ENCODE measurements around the gene ABLIM2.

ABLIM2 gene

GRCh38 chr4:7964890-7965662 lies 193.5 kb downstream of the ABLIM2 start:
- Histone ChIP-seq H3K27ac (ENCODE audit: insufficient read depth, low read depth, low read length, poor library complexity, severe bottlenecking) (no peak overlapping the region), H3K4me3 (ENCODE audit: insufficient read depth, low read depth, low read length) (no peak overlapping the region), H3K27me3 (ENCODE audit: control insufficient read depth, insufficient read depth, low read length, poor library complexity, severe bottlenecking) (no peaks in the 10 kb centered on the region), H3K36me3 (ENCODE audit: control insufficient read depth, insufficient read depth, low read length) (no peaks in the 10 kb centered on the region), H3K9me3 (ENCODE audit: control insufficient read depth, low read length) (no peaks in the 10 kb centered on the region), H3K4me1 (ENCODE audit: control insufficient read depth, insufficient read depth, low read length) (peaks cover 6% of the 10 kb centered on the region)
- WGBS, 2 experiments: 88 to 91% methylated on average over 23 of the region's 23 CpGs

- WGBS, 2 experiments: 86 to 87% methylated on average over 4 to 5 of the region's 5 CpGs
Observed at GRCh38 chr4:7964459-7964858, 194.2 kb downstream of the ABLIM2 start.

DNA sequence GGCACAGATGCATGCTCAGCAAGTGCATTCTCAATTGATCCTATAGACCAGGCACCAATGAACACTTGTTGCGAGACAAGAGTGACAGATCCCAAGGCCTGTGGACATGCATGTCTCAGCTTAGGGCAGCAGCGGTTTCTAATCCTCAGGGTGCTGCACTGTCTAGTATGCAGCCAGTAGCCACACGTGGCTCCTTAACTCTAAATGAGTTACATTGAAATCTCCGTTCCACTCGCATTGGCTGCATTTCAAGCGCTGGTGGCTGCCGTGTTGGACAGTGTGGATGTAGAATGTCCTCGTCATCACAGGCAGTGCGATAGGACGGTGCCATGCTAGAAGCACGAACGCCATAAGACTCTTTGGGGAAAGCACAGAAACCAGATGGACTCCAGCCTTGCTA lies 194.9 kb downstream of the ABLIM2 start:
- peaks cover 3% of the 10 kb centered on the region for H3K4me1 ChIP-seq (ENCODE audit: control insufficient read depth, insufficient read depth, low read length)
- 97% methylated on average over 12 of the region's 12 CpGs for WGBS, 2 experiments
- H3K27me3 ChIP-seq (ENCODE audit: control insufficient read depth, insufficient read depth, low read length, poor library complexity, severe bottlenecking): no peaks in the 10 kb centered on the region
- no peaks in the 10 kb centered on the region for H3K36me3 ChIP-seq (ENCODE audit: control insufficient read depth, insufficient read depth, low read length)
- no peak overlapping the region for H3K27ac ChIP-seq (ENCODE audit: insufficient read depth, low read depth, low read length, poor library complexity, severe bottlenecking)
- no peaks in the 10 kb centered on the region for H3K9me3 ChIP-seq (ENCODE audit: control insufficient read depth, low read length)
- no peak overlapping the region for H3K4me3 ChIP-seq (ENCODE audit: insufficient read depth, low read depth, low read length)

More at GRCh38 chr4:7964459-7964858, 194.2 kb downstream of the ABLIM2 start:
- Histone ChIP-seq H3K9me3 (ENCODE audit: control insufficient read depth, low read length) (no peaks in the 10 kb centered on the region), H3K36me3 (ENCODE audit: control insufficient read depth, insufficient read depth, low read length) (no peaks in the 10 kb centered on the region), H3K4me1 (ENCODE audit: control insufficient read depth, insufficient read depth, low read length) (peaks cover under 1% of the 10 kb centered on the region), H3K27me3 (ENCODE audit: control insufficient read depth, insufficient read depth, low read length, poor library complexity, severe bottlenecking) (no peaks in the 10 kb centered on the region), H3K27ac (ENCODE audit: insufficient read depth, low read depth, low read length, poor library complexity, severe bottlenecking) (no peak overlapping the region), H3K4me3 (ENCODE audit: insufficient read depth, low read depth, low read length) (no peak overlapping the region)

DNA sequence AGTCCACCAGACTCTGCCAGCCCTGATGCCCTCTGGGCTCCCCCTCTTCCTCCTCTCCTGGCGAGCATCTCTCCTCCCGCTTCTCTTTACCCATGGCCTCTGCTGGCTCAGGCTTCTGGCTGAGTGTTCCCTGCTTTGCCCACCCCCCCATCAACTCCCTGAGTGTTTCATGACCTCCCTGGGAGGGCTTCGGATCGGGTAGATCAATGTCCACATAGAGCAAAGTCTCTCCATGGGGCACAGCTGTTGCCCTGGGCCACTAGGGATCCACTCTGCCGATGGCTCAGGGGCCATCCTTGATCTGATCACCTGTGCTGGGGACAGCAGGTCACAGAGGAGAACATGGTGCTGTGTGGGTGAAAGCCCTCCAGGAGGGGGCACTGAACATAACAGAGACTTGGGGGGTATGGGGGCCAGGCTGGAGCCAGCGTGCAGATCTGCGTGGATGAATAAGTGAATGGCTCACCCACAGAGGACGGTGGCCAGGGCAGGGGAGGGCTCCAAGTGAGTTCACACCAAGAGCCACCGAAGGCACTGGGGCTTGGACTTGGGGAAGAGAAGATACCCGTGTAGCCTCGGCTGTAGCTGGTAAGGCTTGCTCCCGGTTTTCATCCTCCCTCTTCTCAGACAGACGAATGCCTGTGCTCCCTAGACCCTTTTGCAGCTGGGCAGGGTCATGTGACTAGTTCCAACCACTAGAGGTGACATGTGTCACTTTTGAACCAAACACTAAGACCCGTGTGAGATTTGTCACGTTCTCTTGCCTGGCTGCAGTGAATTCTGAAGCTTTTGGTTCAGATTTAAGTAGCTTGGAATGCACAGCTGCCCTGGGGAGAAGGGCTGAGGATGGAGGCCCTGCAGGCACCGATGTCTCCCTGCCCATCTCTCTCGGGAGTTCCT lies 195.8 kb downstream of the ABLIM2 start:
- 90 to 91% methylated on average over 17 of the region's 17 CpGs for WGBS, 2 experiments
- no peak overlapping the region for H3K27ac ChIP-seq (ENCODE audit: insufficient read depth, low read depth, low read length, poor library complexity, severe bottlenecking)
- H3K36me3 ChIP-seq (ENCODE audit: control insufficient read depth, insufficient read depth, low read length): no peaks in the 10 kb centered on the region
- H3K4me3 ChIP-seq (ENCODE audit: insufficient read depth, low read depth, low read length): no peak overlapping the region
- H3K9me3 ChIP-seq (ENCODE audit: control insufficient read depth, low read length): no peaks in the 10 kb centered on the region
- H3K27me3 ChIP-seq (ENCODE audit: control insufficient read depth, insufficient read depth, low read length, poor library complexity, severe bottlenecking): no peaks in the 10 kb centered on the region
- peaks cover 3% of the 10 kb centered on the region for H3K4me1 ChIP-seq (ENCODE audit: control insufficient read depth, insufficient read depth, low read length)

DNA sequence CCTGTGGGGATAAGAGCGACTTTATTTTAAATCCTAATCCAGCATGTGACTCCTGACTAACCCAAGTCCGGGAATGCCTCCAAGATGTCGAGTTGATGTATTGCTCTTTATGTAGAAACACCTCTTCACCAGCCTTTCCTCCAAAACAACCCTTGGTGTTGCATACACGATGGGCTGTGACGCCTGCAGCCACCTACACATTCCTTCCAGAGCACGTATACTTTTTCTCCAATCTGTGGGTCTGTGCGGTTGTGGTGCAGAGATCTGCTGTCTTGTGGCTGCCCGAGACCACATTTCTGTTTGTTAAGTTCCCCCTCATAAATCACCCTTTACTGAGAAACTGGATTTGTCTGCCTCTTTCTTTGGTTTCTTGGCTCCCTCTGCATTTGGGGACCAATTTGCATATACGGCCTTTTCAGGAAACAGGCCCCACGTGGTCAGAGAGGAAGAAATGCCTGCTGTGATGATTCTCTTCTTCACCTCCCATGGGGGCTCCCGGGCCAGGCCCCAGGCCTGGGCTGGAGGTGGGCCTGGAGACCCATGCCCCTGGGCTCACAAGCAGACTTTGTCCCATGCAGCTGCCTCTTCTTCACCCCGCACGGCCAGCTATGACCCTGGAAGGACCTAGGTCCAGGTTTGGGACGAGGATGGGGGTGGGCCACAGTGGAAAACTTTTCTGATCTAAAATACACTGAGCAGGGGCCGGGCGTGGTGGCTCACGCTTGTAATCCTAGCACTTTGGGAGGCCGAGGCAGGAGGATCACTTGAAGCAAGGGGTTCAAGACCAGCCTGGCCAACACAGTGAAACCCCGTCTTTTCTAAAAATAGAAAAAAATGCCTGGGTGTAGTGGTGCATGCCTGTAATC lies 197.6 kb downstream of the ABLIM2 start:
- no peaks in the 10 kb centered on the region for H3K9me3 ChIP-seq (ENCODE audit: control insufficient read depth, low read length)
- no peak overlapping the region for H3K27ac ChIP-seq (ENCODE audit: insufficient read depth, low read depth, low read length, poor library complexity, severe bottlenecking)
- H3K4me3 ChIP-seq (ENCODE audit: insufficient read depth, low read depth, low read length): no peak overlapping the region
- no peaks in the 10 kb centered on the region for H3K27me3 ChIP-seq (ENCODE audit: control insufficient read depth, insufficient read depth, low read length, poor library complexity, severe bottlenecking)
- H3K4me1 ChIP-seq (ENCODE audit: control insufficient read depth, insufficient read depth, low read length): peaks cover 3% of the 10 kb centered on the region
- H3K36me3 ChIP-seq (ENCODE audit: control insufficient read depth, insufficient read depth, low read length): no peaks in the 10 kb centered on the region
- 76 to 77% methylated on average over 19 of the region's 19 CpGs for WGBS, 2 experiments

DNA sequence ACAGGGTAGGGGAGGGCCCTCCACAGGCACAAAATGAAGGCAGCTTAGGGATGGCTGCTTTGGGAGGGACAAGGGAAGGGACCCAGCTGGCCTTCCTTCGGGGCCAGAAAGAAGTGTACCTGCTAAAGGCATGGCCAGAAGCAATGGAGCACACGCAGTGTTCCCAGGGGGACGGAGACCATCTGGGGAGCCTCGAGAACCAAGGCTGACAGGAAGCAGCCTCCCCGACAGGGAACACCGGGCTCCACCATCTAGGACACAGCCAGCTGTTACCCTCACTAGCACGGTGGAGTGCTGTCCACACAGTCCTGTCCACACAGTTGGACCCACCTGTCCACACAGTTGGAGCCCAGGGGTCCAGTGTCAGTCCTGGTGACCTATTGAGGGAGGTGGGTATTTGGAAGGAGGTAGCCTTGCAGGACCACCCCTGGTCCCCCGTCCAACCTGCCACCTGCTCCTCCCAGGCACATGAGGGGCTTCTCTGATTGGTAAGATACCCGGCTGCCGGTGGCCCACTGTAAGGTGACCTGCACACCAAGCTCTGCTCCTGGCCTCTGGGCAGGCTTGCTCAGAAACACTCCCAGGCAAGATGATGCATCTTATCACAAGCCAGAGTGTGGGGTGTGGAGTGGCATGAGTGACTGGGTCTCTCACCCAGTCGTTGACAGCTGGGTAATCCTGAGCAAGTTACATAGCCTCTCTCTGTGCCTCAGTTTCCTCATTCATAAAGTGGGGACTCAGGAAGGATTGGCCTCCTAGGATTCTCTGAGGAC lies 198.4 kb downstream of the ABLIM2 start:
- Histone ChIP-seq H3K9me3 (ENCODE audit: control insufficient read depth, low read length) (no peaks in the 10 kb centered on the region), H3K4me1 (ENCODE audit: control insufficient read depth, insufficient read depth, low read length) (peaks cover 3% of the 10 kb centered on the region), H3K36me3 (ENCODE audit: control insufficient read depth, insufficient read depth, low read length) (no peaks in the 10 kb centered on the region), H3K27ac (ENCODE audit: insufficient read depth, low read depth, low read length, poor library complexity, severe bottlenecking) (no peak overlapping the region), H3K27me3 (ENCODE audit: control insufficient read depth, insufficient read depth, low read length, poor library complexity, severe bottlenecking) (no peaks in the 10 kb centered on the region), H3K4me3 (ENCODE audit: insufficient read depth, low read depth, low read length) (no peak overlapping the region)
- 94 to 95% methylated on average over 11 of the region's 11 CpGs for WGBS, 2 experiments

DNA sequence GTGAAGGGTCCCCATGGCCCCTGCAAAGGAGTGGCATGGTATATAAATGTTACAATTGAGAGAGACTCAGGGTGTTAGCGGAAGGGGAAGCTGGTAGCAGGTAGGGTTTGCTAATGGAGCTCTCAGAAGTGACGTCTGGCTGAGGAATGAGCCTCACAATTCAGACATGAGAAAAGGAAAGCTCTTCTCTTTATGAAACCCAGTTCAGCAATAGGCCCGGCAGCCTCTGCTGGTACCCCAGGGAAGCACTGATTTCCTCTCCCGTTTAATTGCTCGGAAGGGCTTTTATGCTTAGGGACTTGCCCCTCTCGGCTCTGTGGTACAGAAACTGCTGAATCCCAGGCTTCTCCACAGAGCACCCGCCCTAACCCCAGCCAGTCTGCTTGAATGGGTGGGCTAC lies 199.5 kb downstream of the ABLIM2 start:
- Histone ChIP-seq H3K27me3 (ENCODE audit: control insufficient read depth, insufficient read depth, low read length, poor library complexity, severe bottlenecking) (no peaks in the 10 kb centered on the region), H3K27ac (ENCODE audit: insufficient read depth, low read depth, low read length, poor library complexity, severe bottlenecking) (no peak overlapping the region), H3K4me3 (ENCODE audit: insufficient read depth, low read depth, low read length) (no peak overlapping the region), H3K36me3 (ENCODE audit: control insufficient read depth, insufficient read depth, low read length) (no peaks in the 10 kb centered on the region), H3K4me1 (ENCODE audit: control insufficient read depth, insufficient read depth, low read length) (peaks cover 3% of the 10 kb centered on the region), H3K9me3 (ENCODE audit: control insufficient read depth, low read length) (no peaks in the 10 kb centered on the region)
- WGBS, 2 experiments: 71 to 75% methylated on average over 7 of the region's 7 CpGs

DNA sequence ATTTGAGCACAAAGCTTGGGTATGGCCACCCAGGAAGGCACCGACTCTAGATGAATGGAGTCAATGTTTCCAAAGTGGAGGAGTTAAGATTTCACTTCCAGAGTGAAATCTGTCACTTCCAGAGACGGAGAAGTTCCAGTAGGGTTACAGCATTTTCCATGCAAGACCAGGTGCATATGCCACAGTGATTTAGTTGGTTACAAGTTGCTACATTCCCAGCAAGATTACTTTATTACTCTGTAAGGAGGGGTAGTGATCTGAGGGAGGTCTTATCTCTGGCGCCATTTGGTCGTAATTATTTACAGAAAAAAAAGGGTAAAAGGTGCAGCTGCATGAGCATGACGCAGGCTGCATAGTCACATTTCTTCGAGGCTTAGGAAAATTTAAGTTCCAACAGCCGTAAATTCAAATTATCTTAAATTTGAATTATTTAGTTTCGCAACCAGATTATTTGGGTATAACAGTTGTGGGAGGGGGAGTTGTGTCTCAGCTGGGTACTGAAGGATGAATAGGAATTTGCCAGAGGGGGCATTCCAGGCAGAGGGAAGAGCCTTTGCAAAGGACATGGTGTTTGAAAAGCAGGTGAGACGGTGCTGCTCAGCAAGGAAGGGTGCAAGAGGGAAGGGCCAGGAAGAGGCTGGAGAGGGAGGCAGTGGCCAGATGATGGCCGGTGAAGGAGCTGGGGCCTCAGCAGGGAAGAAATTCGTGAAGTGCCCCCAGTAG lies 201.5 kb downstream of the ABLIM2 start:
- WGBS, 2 experiments: 85 to 86% methylated on average over 11 of the region's 11 CpGs
- Histone ChIP-seq H3K36me3 (ENCODE audit: control insufficient read depth, insufficient read depth, low read length) (no peaks in the 10 kb centered on the region), H3K27ac (ENCODE audit: insufficient read depth, low read depth, low read length, poor library complexity, severe bottlenecking) (no peak overlapping the region)

DNA sequence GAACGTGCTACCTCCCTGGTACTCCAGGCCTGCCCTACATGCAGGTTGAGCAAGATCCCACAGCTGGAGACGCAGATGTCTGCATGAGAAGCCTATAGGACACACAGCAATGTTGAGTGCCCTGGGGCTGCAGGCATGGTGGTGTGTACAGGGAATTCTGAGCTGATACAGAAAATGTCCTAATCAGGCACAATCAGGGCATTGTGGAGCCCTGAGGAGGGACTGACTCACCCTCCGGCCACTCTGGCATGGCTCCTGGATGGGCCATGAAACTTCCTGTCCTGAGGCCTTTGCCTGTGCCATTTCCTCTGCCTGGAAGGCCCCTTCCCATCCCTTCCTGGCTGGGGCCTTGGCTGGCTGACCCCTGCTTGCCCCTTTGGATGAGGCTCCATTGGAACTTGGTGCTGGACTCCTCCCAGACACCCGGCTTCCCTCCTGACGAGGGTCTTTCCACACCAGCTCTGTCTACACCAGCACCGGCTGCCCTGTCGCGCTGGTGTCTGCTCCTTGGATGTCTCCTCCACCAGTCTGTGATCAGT lies 202.3 kb downstream of the ABLIM2 start:
- Histone ChIP-seq H3K27ac (ENCODE audit: insufficient read depth, low read depth, low read length, poor library complexity, severe bottlenecking) (no peak overlapping the region), H3K27me3 (ENCODE audit: control insufficient read depth, insufficient read depth, low read length, poor library complexity, severe bottlenecking) (no peaks in the 10 kb centered on the region), H3K36me3 (ENCODE audit: control insufficient read depth, insufficient read depth, low read length) (no peaks in the 10 kb centered on the region), H3K9me3 (ENCODE audit: control insufficient read depth, low read length) (no peaks in the 10 kb centered on the region), H3K4me1 (ENCODE audit: control insufficient read depth, insufficient read depth, low read length) (peaks cover 3% of the 10 kb centered on the region), H3K4me3 (ENCODE audit: insufficient read depth, low read depth, low read length) (no peak overlapping the region)
- 91 to 92% methylated on average over 8 of the region's 8 CpGs for WGBS, 2 experiments

More for the DNA sequence above, 201.5 kb downstream of the ABLIM2 start:
- Histone ChIP-seq H3K4me3 (ENCODE audit: insufficient read depth, low read depth, low read length) (no peak overlapping the region), H3K27me3 (ENCODE audit: control insufficient read depth, insufficient read depth, low read length, poor library complexity, severe bottlenecking) (no peaks in the 10 kb centered on the region), H3K9me3 (ENCODE audit: control insufficient read depth, low read length) (no peaks in the 10 kb centered on the region), H3K4me1 (ENCODE audit: control insufficient read depth, insufficient read depth, low read length) (peaks cover 3% of the 10 kb centered on the region)
